UCSD-AML1 (cell line): ENCODE data around the gene DOK4.
A peak's percentile ranks its signal among the peaks of the same experiment; 100 is the strongest.

Experiments used
- DNase-seq: peaks from one replicate; lab custom pipeline; 2025; ENCODE audit not compliant: unreplicated experiment; lab: John Stamatoyannopoulos, UW

DOK4 gene

DNA sequence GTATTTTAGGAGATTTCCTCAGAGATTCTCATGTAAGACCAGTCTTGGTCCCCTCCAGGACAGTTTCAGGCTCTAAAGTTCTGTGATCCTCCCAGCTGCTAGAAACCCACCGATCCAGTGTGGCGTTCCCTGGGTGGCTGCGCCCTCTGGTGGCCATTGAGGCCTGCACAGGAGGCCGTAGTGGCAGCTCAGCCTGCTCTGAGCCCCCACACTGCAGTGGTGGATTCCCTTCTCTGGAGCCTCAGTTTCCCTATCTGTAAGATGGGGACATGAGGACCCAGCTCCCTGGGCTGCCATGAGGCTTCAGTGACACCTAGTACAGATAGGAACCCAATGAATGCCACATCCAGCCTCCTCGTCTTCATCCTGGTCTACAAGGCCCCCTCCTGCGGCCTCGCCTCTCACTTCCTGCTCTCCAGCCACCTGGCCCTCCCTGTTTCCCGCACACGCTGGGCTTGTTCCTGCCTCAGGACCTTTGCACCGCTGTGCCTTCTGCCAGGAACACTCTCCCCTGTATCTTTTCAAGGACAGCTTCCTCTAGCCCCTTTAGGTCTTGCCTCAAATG is 33.6 kb upstream of the DOK4 start:
- DNase-seq = peak; percentile 79

DNA sequence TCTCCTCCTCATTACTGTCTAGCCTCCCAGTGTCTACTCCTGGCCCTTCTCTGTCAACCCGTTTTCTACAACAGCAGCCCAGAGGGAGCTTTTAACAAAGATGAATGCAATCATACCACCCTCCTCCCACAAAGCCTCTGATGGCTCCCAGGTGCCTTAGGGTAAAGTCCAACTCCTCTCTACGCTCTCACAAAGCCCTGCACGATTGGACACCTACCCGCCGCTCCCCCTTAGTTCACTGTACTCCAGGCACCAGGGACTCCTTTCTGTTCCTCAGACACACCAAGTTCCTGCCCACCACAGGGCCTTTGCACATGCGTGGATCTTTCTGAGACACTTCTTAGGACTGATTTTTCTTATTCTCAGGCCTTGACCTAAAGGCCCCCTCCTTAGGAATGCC is 32.6 kb upstream of the DOK4 start:
- DNase-seq = no peak

DNA sequence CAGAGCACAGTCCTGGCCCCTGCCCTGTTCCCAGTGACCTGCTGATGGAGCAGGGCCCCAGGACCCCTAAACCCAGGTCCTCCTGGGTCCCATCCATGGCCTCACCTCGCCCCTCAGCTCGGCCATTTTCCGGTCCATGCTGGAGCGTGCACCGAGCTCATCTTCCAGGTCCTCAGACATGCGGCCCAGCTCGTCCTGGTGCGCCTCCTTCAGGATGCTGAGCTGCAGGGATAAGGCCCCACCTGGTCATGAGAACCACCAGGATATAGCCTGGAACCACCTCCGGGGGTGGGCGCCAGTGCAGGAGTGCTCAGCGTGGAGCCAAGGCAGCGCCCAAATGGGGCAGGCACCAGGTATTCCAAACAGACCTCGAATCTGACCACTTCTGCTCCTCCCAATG is 32.2 kb upstream of the DOK4 start:
- no peak for DNase-seq

DNA sequence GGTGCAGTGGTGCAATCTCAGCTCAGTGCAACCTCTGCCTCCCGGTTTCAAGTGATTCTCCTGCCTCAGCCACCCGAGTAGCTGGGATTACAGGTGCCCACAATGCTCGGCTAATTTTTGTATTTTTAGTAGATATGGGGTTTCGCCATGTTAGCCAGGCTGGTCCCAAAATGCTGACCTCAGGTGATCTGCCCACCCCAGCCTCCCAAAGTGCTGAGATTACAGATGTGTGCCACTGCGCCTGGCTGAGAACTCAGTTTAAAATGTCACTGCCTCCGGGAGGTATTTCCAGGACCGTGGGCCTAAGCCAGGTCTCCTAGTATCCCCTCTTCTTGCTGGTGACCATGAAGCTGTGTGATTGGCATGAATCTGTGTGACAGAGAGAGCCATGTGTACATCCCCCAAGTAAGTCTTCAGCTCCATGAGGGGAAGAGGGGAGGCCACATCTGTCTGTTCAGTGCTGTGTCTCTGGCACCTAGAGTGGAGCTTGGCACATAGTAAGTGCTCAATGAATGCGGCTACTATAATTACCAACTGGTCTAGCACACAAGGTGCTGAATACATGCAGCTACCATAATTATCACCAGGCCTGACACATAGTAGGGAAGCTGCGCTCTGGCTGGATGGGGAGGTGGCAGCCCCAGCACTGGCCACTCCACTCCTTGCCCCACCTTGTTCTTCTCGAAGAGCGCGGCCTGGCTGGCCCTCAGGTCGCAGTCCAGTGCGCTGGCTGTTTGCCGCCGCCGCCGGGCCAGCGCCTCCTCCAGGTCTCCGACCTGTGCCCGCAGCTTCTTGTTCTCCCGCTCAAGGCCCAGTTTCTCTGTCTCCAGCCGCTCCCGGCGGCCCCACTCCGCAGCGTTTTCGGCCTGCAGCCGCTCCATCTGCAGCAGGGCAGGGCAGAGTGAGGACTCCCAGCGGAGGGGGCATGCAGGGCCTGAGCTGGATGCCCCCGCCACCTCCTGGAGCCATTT is 31.4 kb upstream of the DOK4 start:
- DNase-seq = no peak

DNA sequence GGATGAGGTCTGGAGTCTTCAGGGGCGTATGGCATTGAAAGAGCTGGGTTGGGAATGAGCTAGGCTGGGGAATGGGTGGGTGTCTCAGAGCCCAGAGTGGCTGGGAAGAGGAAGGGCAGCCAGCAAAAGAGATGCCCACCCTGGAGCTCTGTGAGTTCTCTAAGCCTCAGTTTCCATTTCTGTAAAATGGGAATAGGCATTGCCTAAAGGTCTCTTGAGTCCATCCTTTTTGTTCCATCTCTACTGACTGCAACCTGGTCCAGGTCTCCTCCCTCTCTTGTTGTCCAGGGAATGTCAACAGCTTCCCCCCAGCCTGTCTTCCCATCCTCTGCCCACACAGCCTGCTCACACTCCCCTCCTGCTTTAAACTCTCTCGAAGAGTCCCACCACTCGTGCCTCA is 30.5 kb upstream of the DOK4 start:
- DNase-seq = no peak

DNA sequence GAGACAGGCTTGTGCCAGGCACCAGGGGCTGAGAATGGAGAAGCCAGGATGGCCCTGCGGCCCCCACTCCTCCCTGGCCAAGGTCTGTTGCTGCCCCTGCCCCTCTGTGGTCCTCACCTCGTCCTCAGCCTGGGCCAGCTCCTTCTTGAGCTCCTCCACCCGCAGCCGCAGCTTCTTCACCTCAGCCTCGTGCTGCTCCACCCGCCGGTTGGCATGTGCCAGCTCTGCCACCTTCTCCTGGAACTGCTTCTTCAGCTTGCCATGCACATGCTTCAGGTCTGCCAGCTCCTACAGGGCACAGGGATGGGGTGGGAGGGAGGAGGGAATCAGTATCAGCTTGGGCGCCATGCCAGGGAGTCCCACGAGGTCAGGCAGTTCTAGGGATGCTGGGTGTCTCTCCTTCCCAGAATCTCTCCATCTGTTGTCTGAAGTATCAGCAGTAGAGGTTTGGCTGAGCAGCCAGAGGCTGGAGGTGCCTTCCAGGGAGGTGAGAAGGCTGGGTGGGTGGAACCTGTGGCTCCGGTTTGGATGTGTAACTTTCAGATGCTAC is 30.0 kb upstream of the DOK4 start:
- DNase-seq = no peak

DNA sequence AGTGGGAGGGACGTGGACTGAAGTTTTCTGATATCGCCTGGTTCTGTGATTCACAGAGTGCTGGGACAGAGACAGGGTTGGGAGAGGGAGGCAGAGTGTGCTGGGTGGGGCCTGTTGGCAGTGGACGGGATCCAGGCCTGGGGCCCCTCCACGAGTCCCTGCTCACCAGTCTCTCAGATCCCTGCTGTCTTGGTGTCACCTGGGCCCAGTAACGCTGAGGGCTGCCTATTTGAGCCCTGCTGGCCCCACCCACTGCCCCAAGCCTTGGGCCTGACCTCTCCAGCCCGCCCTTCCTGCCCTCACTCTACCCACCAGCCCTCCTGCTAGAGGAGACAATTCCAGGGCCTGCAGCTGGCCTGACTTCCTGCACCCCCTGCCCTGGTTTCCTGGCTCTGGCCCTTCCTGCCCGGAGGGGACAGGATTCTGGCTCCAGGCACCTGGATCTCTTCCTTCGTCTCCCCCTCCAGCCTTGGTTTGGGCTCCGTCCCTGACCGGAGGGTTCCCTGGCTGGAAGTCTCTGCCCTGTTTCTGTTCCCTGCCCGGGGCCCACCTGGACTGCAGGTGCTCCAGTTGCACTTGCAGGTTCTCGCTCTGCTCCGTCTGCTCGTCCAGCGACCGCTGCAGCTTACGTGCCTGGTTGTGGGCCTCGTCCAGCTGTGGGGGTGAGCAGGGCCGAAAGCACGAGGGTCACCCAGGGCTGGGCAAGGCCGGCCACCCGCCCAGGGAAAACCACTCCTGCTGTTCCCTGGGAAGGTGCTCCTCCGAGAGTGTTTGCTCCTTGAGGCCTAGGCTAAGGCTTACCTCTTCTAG is 28.7 kb upstream of the DOK4 start:
- DNase-seq = no peak

DNA sequence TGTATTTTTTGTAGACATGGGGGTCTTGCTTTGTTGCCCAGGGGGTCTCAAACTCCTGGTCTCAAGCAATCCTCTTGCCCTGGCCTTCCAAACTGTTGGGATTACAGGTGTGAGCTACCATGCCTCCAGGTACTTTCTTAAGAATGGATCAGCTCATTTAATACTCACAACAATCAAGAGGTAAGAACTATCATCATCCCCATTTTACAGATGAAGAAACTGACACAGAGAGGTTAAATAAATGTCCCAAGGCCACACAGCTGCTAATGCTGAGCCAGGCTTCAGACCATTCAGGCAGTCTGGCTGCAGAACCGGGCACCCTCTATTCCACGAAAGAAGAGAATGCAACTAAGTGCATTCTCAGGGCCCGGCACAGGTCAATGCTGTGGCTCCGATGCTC is 28.1 kb upstream of the DOK4 start:
- DNase-seq = no peak

DNA sequence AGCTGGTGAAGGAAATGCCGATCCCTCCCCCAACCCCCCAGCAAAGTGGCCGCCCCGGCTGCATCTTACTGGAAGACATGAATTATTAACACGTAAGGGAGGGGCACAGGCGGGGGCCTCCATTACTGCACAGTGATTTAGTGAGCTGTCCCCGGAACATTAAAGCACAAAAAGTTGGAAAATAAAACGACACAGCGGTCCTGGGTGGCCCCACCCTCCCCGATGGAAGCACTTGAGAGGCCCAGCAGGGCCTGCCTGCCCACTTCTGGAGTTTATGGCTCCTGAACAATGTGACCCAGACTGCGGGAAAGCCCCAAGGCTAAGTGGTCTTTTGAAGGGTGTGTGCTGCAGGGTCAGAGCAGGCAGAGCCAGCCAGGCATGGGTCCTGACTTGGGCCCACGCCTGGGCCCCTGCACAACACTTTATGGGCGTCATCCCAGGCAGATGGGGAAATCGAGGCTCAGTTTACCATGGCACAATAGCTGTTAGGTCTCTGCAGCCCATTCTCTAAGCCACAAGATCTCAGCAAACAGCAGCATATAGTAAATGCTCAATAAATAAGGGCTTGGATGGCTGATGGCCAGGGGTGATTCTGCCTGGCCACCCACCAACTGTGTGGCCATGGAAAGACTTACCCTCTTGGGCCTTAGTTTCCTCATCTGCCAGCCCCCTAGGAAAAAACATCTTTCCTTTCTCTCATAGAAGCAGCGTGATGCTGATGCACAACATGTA is 27.2 kb upstream of the DOK4 start:
- no peak for DNase-seq

DNA sequence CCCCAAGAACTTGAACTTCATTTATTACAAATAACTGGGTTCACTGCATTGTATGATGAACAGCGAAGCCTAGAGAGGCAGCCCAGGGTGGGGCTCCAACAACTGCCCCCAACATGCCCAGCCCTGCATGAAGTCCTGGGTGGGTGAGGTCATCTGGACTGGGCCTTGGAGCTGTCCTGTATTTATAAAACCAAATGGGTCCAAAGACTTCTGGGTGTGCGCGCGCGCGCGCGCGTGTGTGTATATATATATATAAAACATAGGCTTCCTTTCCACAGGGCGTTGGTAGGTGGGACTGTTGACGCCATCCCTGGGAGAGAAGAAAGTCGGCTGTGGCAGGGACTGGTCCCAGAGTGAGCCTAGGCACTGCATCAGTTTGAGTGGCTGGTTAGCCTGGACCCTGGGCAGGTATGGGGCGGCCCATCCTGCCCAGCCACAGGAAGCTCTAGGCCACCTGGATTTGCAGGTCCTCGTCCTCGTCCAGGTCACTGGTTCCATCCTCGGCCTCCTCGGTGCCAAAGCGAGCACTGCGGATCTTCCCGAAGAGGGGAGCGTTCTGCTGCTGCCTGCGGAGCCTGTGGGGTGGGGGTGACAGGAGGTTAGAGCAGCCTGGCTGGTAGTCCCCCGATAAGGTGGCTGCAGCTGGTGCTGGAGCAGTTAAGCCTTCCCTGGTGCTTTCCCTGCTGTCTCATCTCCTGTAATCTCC is 26.2 kb upstream of the DOK4 start:
- DNase-seq = no peak

DNA sequence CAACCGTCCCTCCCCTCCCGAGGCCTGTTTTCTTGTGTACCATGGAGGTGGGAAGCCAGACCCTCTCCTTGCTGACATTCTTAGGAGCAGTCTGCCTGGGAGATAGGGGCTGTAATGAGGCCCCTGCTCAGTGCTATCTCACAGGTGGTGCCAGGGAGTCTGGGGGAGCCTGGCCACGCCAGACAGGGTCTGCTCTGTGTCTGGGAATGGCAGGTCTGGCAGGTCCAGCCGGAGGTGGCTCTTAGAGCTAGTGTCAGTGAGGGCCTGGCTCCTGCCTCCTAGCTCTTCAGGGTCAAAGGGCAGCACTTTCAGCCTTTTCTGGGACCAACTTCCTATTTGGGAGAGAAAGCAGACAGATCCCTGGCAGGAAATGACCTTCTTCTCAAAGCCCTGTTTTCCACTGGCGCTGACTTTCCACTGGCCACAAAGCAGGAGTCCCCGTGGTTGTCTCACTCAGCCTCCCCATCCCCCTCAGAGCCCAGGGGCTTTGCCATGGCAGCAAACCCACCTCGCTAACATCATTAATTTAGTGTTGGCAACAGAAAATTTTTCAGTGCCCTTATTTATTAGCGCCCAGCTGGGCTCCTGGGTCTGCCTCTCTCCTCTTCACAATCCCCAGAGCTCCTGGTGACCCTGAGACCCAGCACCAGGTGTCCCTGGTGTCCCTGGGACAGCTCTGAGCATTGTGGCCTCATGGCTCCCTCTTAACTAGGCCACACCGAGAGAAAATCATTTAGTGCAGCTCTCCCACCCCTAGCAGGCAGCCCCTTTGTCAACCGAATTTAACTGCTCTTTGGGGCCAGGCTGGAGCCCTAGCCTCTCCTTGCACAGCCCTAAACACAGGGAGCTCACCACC is 24.0 kb upstream of the DOK4 start:
- DNase-seq = no peak

DNA sequence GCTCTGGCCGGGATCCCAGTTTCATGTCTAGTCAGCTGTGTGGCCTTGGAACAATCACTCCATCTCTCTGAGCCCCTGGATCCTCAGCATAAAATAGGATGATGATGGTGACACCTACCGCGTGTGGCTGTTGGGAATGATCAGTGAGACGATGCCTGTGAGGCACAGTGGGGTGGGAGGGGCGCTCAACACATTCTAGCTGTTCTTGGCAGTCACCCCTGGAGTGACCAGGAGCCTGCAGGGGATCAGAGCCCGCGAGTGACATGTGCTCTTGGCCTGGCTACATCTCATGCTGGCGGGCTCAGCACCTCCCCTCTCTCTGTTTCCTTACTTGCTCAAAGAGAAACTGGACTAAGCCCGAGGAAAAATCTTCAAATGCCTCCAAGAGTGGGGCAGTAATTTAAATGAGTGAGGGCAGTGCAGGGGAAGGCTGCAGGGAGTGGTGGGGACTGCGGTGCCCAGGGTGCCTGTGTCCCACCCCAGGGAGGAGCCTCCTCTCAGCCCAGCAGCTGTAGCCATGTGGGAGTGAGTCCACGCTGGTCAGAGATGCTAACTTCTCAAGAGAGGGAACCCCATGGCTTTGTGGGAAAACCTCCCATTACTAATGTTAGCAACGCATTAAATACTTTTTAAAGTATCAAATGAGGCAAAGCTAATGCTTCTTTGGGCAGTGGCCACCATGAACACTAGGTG is 23.1 kb upstream of the DOK4 start:
- DNase-seq = no peak

DNA sequence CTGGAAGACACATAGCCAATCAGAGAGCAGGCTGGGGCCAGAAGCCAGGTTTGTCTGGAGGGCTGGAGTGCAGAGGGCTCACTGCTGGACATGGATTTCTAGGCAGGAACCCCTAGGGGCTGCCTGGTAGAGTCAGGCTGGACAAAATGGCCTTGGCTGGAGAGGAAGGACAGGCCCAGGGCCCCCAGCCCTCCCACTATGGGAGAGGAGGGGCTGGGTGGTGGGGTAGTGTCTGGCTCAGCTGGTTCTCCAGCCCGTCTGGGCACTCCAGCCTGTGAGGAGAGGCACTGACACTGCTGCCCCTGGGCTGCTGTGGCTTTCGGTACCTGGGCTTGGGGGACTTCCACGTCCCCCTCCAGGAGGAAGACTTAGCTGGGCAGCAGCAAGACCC is 21.7 kb upstream of the DOK4 start:
- no peak for DNase-seq

DNA sequence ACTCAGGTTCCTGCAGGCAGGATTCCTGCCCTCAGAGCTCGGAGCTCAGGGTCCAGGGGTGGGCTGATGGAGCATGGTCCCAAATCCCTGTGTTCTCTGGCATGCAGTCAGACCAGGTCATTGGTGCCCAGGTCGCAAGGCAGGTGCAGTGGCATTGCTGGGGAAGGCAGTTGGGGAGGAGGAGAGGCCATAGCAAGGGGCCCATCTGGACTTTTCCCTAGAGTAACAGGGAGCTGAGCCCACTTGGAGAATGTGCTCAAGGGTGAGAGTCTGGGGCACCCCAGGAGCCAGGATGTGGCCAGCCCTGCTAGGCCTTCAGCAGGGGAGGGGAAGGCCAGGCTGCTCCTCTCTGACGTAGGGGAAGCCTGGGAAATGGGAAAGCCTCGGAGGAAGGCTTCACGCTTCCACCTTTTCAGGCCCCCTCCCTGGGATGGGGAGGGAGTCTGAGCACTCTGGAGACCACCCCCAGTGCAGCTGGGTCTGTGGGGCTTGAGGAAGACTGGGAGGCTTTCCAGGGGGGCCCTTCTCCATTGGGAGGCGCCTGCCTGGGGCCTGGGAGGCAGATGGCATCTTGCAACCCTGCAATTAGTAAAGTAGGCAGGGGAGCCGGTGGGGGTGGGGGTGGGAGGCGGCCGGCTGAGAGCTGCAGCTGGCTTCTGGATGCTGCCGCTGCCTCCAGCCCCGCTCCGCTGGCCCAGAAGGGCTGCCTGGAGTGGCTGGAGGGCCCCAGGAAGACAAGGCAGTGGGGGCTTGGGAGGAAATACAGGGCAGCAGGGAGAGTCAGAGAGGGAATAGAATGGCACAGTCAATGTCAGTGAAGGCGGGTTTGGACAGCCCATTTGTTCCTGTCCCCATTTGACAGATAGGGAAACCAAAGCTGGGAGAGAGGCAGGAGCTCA is 21.1 kb upstream of the DOK4 start:
- DNase-seq = no peak

DNA sequence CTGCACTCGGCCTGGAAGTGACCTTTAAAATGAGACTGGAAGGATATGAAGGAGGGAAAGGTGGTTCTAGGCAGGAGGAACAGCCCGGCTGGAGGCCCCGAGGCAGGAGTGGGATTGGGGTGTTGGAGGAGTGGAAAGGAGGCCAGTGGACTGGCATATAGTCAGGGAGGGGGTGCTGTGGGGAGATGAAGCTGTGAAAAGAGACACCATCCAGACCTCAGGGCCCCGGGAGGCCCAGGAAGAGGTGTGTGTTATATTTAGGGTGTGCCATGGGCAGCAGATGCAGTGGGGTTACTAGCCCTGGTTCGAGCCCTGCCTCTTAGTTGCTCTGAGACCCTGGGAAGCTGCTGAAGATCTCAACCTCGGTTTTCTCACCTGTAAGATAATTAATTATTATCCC is 18.9 kb upstream of the DOK4 start:
- DNase-seq = no peak

DNA sequence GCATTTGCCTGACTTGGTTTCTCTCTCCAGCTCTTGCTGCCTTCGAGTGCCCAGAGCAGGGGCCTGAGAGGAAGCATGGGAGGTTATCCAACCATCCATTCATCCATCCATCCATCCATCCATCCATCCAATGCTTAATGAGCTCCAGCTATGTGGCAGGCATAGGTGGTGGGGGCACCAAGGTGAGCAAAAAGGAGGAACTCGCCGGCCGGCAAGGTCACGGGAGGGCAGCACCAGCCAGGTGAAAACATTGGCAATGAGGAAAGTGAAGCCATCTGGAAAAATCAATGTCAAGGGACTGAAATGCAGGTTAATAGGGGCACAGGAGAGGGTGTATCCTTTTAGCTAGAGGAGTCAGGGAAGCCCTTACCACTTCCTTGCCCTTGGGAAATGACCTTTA is 18.2 kb upstream of the DOK4 start:
- DNase-seq = no peak

DNA sequence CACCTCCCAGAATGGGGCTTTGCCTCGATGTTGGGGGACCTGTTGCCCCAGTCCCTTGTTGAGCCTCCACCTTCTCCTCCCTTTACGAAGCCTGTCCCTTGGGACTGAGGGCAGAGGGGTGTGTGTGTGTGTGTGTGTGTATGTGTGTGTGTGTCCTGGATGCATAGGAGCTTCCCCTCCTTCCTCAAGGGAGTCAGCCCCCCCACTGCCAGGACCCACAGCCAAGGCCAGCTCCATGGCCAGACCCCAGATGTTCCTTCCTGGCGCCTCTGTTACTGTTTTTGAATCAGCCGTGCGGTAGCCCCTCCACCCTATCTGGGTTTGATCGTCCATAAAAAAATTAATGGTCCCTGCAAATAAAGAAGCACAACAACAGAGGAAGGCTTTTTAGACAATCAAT is 17.7 kb upstream of the DOK4 start:
- no peak for DNase-seq

DNA sequence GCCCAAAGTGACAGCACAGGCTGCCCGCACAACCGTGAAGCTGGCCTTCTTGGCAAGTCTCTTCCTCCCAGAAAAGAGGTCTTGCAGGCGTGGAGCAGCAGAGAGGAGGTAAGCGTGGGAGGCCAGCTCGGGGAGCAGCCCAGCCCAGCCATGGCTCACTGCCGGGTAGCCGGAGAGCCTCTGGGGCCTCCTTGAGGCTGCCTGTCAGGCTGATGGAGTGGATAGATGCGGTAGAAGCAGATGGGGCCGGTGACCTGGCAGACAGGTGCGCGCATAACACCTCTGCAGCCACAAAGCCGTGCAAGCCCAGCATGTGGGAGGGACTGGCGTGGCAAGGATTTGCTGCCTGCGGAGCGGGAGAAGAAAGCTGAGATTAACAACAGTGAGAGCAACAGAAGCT is 17.1 kb upstream of the DOK4 start:
- no peak for DNase-seq
